DMS114 treated with DMSO at 0.1 percent for 48 hours (cell line): ENCODE measurements around the gene OR2AE1.
"Not testable (repeated sequence)": the region's sequence is repeated elsewhere in the genome, so short reads cannot be mapped to it uniquely, and the experiment has no call there.

Experiments used
- DNase-seq: peaks from one replicate; lab custom pipeline; 2025; ENCODE audit not compliant: unreplicated experiment; lab: John Stamatoyannopoulos, UW

Gene OR2AE1, protein sequence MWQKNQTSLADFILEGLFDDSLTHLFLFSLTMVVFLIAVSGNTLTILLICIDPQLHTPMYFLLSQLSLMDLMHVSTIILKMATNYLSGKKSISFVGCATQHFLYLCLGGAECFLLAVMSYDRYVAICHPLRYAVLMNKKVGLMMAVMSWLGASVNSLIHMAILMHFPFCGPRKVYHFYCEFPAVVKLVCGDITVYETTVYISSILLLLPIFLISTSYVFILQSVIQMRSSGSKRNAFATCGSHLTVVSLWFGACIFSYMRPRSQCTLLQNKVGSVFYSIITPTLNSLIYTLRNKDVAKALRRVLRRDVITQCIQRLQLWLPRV

DNA sequence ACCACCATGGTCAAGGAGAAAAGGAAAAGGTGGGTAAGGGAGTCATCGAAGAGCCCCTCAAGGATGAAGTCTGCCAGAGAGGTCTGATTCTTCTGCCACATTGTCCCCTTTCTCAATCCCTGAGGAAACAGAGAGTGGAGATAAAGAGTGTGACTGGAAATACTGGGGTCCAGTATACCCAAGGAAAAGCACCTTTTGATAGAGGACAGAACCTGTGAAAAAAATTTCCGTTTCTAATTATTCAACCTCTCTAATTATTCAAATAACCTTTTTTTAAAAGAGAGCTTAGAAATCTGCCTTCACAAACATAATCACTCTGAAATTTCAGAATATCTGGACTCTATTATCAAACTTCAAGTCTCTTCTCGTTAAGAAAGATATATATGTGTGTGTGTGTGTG lies at the start of gene OR2AE1:
Gene OR2AE1, minus strand, starts transcription at position 101 of the 400 bp plus-strand sequence. Its CDS starts 0 bp downstream, at position 101.
- DNase-seq = no peak

DNA sequence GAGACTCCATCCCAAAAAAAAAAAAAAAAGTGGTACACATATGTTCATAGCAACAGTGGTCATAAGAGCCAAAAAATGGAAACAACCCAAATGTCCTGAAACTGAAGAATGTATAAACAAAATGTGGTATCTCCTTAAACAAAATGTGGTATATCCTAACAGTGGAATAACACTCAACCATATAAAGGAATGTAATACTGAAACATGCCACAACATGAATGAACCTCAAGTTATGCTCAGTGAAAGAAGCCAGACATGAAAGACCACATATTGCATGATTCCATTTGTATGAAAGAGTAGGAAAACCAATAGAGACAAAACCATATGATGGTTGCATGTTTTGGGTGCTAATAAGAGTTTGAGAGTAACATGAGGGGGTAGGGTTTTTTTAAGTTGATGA lies 49.5 kb upstream of the OR2AE1 start:
- no peak for DNase-seq

DNA sequence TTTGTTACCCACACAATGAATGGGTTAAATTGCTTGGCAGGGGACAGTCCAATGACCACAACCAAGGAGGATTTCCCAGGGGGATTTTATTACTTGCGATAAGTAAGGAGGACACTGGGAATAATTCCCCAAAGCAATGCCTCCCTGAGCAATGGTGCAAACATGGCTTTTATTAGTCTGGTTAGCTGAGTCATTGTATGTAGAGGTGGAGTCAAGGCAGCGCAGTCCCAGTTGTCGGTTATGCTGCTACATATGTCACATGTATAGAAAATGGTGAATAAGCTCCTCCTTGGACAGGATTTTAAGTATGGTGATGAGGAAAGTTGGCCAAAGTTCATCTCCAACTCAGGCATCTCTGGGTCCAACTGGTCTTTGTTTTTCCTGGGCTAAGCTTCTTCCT lies 46.4 kb upstream of the OR2AE1 start:
- DNase-seq = no peak

DNA sequence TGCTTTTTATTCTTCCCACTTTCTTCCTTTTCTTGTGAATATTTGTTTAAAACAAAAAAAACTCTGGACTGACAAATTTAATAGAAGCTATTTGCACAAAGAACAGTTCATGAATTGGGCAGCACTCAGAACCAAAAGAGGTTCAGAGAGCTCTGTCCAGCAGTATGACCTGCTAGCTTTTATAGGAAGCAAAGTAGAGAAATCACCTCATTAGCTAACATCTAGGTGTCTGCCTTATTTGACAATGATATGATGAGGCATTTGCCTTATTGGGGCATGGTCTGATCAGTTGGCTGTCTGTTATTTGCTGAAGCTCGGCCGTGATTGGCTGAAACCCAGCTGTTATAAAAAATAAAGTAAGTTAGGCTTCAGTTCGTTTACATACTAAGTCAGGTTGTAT lies 43.3 kb upstream of the OR2AE1 start:
- no peak for DNase-seq

DNA sequence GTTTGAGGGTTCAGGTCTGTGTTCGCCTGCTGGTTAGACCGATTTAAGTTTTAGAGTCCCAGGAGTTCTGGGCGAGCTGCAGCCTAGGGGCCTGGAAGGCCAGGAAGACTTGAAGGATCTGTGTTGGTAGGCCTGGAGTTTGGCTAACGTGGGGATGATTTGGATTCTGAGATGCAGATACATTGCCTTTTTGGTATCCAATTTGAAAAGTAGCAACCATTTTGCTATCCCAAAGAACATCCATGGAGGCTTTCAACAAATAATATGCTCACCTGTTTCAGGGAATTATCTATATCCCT lies 42.9 kb upstream of the OR2AE1 start:
- DNase-seq = no peak

DNA sequence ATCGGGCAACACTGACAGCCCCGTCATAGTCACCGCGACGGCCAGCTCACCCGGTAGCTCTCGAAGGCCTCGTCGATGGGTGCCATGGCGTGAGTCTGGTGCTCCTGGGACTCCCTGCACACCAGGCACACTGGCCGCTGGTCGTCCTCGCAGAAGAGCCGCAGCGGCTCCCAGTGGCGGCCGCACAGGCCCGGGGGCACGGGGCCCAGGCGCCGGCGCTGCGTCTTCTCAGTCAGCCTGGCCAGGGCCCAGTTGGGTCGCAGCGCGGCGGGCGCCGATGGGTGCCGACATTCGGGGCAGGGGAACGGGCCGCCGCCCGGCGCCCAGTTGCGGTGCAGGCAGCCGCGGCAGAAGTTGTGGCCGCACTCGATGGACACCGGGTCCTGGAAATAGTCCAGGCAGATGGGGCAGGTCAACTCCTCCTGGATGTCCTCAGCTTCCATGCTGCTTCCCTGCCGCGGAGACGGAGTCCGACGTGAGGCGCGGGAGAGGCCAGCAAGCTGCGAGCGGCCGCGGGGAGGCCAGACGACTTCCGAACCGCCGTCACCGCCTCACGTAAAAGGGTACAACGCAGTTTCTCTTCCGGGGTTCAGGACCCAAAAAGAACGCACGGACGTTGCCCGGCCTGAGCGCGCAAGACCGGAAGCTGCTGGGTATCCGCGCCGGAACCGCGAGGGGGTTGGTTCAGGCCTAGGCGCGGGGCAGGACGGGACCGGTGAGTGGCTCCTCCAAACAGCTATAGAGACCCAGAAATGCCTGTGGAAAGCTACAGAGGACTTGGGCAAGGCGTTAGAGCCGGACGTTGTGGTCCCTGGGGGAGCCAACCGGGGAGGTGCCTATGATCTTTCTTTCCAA lies 42.4 kb upstream of the OR2AE1 start, which contains the start of gene TRIM4:
Gene TRIM4, minus strand, starts transcription at position 572 of the 855 bp plus-strand sequence. Its CDS starts 129 bp downstream, at position 443.
- DNase-seq = peak; percentile 86

DNA sequence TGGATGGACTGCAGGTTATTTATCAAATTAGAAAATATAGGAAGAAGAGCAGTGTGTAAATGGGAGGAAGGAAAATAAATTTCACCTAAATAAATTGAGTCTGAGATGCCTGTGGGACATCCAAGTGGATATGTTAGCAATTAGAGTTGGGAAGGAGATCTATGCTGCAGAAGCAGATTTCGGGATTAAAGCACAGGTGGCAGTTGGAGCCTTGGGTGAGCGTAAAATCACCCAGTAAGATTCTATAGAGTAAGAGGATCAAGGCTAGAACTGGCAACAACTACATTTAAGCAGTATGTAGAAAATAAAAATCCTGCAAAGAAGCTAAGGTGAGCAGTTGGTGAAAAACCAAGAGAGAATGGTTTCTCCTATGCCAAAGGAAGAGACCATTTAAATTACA lies 34.1 kb upstream of the OR2AE1 start:
- DNase-seq = no peak

DNA sequence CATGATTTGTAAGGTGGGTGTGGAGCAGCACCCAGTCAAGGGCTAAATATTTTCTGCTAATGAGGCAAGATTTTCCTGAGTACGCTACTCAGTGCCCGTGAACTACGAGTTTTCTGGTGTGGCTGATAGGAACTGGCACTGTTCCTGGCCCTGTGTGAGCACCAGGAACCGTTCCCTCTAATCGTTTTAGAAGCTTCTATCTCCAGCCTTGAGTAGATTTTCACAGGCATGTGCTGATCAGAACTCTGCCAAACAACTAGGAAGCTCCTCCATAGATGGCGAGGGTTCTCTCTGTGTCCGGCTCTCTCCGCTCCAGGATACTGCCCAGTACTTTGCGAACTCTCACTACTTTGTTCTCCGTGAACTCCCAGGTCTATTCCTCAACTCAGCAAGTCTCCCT lies 24.7 kb upstream of the OR2AE1 start:
- DNase-seq = no peak

DNA sequence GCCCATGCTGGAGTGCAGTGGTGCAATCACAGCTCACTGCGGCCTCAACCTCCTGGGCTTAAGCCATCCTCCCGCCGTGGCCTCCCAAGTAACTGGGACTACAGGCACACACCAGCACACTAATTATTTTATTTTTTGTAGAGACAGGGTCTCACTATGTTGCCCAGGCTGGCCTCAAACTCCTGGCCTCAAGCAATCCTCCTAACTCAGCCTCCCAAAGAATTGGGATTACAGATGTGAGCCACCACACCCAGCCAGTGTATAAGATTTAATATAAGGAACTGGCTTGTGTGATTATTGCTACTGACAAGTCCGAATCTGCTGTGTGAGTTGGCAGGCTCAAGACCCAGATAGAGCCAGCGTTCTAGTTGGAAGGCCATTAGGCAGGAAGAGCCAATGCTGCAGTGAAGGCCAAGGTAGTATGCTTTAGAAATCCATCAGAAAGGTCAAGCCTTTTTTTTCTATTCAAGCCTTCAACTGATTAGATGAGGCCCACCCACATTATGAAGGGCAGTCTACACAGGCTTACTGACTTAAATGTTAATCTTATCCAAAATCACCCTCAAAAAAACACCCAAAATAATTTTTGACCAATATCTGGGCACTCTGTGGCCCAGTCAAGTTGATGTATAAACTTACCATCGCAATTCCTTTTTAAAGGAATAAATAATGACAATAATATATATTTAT lies 23.1 kb upstream of the OR2AE1 start:
- DNase-seq = no peak

DNA sequence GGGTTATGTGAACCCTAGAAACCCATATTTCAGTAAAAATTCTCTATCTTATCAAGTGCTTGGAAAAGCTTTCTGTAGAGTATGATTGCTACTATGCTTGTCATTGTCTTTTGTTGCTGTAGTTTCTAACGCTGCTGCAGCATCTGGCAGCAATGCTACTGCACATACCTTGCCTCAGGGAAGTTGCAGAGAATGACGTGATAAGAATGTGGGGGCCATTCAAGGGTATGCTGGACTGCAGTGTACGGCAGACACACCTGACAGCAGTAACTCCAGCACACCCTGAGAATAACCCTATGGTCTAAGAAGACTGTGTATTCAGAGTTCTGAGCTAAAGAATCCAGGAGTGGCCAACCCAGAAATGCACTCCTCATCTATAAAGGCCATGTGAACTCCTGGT lies 22.0 kb upstream of the OR2AE1 start:
- no peak for DNase-seq

DNA sequence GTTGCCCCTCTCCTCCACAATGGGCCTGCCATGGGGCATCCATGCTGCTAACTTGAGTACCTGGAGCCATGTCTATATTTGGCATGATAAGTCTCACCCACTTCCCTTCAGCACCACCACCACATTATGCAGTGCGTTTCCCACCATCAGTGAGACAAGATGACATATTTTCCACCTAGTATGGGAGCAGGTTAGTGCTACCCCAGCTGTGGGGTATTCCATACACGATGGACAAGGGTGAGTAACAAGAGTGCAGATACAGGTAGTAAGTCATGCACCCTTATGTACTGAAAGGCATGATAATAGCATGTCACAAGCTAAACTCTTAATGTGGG lies 21.2 kb upstream of the OR2AE1 start:
- DNase-seq = no peak

DNA sequence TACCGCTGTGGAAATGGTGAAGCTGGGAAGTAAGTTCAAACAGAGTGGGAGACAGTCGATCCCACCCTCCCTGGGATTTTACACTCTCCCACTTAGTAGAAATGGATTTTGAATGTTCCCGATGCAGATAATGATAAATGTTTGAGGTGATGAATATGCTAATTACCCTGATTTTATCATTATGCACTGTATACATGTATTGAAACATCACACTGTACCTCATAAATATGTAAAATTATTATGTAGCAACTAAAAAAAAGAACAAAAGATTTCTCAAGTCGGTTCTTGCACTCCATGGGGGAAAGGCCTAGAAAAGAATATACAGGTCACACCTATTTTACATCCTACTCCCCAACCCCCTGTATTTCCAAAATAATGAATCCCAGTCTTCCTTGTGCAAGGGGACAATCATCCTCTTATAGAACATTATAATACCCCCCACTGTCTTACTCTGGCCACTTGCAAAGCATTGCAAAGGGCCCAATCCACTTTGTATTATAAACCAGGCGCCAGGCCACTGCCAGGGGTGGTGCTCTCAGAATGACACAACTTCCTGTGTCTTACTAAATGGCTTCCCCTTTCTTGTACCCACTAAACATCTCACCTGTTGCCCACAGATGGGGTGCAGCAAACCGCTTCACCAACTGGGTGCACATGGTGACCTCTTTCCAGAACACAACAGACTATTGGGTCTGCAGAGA lies 20.6 kb upstream of the OR2AE1 start:
- no peak for DNase-seq

DNA sequence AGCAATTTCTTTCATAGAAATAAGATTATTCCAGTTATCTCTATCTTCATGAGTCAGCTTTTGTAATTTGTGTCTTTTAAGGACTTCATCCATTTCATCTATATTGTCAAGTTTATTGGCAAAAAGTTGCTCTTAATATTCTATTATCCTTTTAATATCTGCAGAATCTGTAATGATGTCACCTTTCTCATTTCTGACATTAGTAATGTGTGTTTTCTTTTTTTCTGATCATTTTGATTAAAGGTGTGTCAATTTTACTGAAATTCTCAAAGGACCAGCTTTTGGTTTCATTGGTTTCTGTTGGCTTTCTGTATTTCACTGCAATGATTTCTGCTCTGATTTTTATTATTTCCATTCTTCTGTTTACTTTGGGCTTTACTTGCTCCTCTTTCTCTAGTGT lies 17.9 kb upstream of the OR2AE1 start:
- DNase-seq = no peak

DNA sequence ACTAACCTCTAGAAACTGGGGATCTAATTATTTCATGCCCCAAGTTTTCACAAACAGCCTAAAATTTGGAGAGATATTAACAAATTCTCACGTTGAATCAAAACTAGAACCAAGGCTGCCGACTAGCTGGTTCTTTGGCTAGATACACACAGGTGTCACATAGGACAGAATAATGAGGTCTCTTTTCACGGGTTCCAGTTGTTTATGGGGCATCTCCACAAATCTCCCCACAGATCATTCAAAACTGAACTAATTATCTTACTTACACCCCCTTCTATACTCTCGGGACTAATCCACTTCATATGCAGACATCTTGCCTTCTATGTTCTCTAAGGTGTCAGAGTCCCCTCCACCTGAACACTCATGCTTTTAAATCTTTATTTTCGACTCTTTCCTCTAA lies 16.4 kb upstream of the OR2AE1 start:
- no peak for DNase-seq

DNA sequence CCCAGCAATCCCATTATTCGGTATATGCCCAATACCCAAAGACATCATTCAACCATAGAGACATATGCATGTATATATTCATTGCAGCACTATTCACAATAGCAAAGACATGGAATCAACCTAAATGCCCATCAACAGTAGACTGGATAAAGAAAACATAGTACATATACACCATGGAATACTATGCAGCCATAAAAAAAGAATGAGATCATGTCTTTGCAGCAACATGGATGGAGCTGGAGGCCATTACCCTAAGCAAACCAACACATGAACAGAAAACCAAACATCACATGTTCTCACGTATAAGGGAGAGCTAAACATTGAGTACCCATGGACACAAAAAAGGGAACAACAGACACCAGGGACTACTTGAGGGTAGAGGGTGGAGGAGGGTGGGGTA lies 13.5 kb upstream of the OR2AE1 start:
- not testable (repeated sequence) for DNase-seq

DNA sequence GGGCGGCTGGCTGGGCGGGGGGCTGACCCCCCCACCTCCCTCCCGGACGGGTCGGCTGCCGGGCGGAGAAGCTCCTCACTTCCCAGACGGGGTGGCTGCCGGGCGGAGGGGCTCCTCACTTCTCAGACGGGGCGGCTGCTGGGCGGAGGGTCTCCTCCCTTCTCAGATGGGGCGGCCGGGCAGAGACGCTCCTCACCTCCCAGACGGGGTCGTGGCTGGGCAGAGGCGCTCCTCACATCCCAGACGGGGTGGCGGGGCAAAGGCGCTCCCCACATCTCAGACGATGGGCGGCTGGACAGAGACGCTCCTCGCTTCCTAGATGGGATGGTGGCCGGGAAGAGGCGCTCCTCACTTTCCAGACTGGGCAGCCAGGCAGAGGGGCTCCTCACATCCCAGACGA lies 11.5 kb upstream of the OR2AE1 start:
- not testable (repeated sequence) for DNase-seq

DNA sequence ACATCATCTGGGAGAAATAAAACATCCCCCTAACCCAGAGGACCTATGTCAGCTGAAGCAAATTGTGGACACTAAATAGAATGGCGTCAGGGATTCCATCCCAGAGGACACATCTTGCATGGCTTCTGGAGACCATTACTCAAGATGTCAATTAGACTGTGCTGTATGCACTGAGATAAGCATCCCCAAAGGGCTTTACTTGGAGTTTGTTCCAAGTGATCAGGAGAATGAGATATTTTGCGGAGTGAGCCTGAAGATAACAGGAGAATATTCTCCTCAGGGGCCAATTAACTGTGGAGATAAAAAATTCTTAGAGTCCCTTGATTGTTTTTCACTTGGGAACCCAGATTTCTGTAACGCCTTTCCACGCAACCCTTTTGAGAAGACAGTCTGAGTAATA lies 4.5 kb upstream of the OR2AE1 start:
- DNase-seq = no peak

DNA sequence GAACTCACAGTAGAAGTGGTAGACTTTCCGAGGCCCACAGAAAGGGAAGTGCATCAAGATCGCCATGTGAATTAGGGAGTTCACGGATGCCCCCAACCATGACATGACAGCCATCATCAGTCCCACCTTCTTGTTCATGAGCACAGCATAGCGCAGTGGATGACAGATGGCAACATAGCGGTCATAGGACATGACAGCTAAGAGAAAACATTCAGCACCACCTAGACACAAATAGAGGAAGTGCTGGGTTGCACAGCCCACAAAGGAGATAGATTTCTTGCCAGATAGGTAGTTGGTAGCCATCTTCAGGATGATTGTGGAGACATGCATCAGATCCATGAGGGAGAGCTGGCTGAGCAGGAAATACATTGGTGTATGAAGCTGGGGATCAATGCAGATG lies 342 bp downstream of the OR2AE1 start:
- no peak for DNase-seq

DNA sequence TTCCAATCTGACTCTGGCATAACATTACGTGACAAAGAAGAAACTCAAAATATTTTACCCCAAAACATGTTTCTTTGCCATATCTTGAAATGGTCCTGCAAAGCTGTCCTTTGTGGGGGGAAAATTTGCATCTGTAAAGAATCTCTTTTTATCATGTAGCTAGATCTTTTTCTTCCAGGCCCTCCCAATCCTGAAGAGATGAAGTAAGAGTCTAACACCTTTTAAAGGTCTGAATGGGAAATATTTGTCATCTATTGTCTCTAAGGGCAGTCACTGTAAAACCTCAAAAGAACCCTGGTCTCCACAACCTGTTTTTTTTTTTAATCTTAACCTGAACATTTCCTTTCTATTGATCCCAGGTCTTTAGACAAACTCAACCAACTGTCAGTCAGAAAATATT lies 8.6 kb downstream of the OR2AE1 start:
- no peak for DNase-seq

DNA sequence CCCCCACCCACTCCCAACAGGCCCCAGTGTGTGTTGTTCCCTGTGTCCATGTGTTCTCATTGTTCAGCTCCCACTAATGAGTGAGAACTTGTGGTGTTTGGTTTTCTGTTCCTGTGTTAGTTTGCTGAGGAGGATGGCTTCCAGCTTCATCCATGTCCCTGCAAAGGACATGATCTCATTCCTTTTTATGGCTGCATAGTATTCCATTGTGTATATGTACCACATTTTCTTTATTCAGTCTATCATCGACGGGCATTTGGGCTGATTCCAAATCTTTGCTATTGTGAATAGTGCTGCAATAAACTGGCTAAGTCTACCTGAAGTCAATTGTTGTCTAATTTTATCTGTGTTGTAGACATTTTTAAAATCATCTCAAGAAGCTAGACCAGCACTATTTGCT lies 9.4 kb downstream of the OR2AE1 start:
- DNase-seq = not testable (repeated sequence)

DNA sequence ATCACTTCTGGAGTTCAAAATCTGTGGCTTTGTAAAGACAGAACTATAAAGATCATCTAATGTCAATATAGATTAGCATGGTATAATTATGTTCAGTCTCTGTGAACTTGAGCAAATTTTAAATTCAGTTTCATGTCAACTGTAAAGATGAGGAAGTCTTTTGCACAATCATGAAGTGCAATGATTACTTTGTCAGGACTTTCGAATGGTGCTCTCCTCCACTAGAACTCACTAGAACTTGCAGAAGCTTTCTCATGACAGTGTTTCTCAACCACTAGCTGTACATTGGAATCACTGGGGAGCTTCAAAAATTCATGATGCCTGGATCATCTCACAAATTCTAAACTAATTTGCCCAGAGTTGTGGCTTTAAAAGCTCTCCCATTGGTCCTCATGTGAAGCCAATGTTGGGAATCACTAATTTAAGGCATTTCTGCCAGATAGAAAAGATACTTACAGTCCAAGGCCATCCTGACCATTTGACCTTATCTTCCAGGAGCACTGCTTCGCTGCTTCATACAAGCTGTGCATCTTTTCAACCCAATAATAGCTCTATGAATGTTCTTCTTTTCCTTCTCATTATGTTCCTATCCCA lies 12.9 kb downstream of the OR2AE1 start:
- DNase-seq = no peak
